Glutamatergic neuron (in vitro differentiated cells): Measurements from ENCODE around the gene SON. TPM values are rescaled to one million over a fixed set of nuclear protein-coding genes. Genes with fewer than 3 reads are reported as not detected.

Experiments used
- DNase-seq: peaks from one replicate; pipeline ENCODE4 v3.0.0; 2022
- H3K27ac Mint-ChIP-seq: one replicate; pipeline ENCODE4 v1.8.0; 2020; ENCODE audit warnings: mild to moderate bottlenecking, mixed read lengths, inconsistent platforms; ENCODE audit not compliant: unreplicated experiment
- H3K27me3 Mint-ChIP-seq: one replicate; pipeline ENCODE4 v1.8.0; 2020; ENCODE audit warnings: mild to moderate bottlenecking, moderate library complexity, mixed read lengths, inconsistent platforms; ENCODE audit not compliant: unreplicated experiment
- H3K36me3 Mint-ChIP-seq: one replicate; pipeline ENCODE4 v1.8.0; 2020; ENCODE audit warnings: mild to moderate bottlenecking, mixed read lengths, inconsistent platforms; ENCODE audit not compliant: unreplicated experiment
- H3K4me1 Mint-ChIP-seq: one replicate; pipeline ENCODE4 v1.8.0; 2020; ENCODE audit warnings: mild to moderate bottlenecking, low read depth, mixed read lengths, inconsistent platforms; ENCODE audit not compliant: unreplicated experiment
- H3K4me3 Mint-ChIP-seq: one replicate; pipeline ENCODE4 v1.8.0; 2020; ENCODE audit warnings: mild to moderate bottlenecking, mixed read lengths, inconsistent platforms; ENCODE audit not compliant: unreplicated experiment
- H3K9me3 Mint-ChIP-seq: one replicate; pipeline ENCODE4 v1.8.0; 2020; ENCODE audit warnings: mild to moderate bottlenecking, moderate library complexity, mixed read lengths, inconsistent platforms; ENCODE audit not compliant: unreplicated experiment
- total RNA-seq: library from RNA; stranded (reverse); fragmentation: NEBNext Ultra II Directional; extraction: Animal tissue kit (Norgen Biotek cat#: 25700); gene quantifications from one replicate; pipeline ENCODE4 v1.2.1, GENCODE V29; 2021; ENCODE audit not compliant: unreplicated experiment
- TF ChIP-seq, protein P1 (sequence below): fragments of 200-600 bp; sonication (generic); IDR thresholded peaks from one replicate; pipeline ENCODE4 v1.5.0; 2021; ENCODE audit not compliant: partially characterized antibody, unreplicated experiment

Gene SON
- total RNA-seq, 1 donor from 2014 or later: 289 TPM

DNA sequence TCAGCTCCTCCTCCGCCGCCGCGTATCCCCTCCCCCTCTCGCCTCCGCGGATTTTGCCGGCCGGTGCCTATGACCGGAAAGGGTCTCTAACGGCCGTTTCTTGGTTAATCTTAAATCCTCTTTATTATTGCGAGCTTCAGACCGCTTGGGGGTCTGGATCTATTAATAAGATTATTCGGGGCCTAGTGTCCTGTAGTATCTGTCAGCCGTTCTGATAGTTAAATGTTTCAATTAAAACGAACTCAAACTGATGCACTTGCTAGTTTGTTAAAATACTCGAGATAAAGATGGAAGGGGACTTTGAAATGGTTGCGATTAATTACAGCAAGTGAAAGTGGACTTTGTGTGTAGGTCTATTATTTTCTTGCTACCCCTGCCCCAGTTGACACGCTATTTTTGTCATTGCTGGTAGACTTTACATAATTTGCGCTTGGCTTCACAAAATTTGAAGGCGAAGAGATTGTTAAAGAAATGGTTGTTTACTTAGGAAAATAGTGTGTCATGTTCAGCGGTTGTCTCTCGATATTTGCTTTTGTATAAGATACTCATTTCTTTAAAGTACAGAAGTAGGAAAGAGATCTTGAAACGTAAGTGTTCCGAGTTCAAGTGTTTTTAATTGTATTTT is 779 bp downstream of the SON start:
- peaks cover 15% of the 10 kb centered on the region for H3K9me3 Mint-ChIP-seq
- TF ChIP-seq, protein P1, sequence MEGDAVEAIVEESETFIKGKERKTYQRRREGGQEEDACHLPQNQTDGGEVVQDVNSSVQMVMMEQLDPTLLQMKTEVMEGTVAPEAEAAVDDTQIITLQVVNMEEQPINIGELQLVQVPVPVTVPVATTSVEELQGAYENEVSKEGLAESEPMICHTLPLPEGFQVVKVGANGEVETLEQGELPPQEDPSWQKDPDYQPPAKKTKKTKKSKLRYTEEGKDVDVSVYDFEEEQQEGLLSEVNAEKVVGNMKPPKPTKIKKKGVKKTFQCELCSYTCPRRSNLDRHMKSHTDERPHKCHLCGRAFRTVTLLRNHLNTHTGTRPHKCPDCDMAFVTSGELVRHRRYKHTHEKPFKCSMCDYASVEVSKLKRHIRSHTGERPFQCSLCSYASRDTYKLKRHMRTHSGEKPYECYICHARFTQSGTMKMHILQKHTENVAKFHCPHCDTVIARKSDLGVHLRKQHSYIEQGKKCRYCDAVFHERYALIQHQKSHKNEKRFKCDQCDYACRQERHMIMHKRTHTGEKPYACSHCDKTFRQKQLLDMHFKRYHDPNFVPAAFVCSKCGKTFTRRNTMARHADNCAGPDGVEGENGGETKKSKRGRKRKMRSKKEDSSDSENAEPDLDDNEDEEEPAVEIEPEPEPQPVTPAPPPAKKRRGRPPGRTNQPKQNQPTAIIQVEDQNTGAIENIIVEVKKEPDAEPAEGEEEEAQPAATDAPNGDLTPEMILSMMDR: no peak
- H3K36me3 Mint-ChIP-seq: no peaks in the 10 kb centered on the region
- peaks cover 11% of the 10 kb centered on the region for H3K4me1 Mint-ChIP-seq
- peak overlapping the region; percentile 100 for H3K4me3 Mint-ChIP-seq
- peaks cover 13% of the 10 kb centered on the region for H3K27me3 Mint-ChIP-seq
- peak; percentile 86 for DNase-seq
- peak overlapping the region; percentile 100 for H3K27ac Mint-ChIP-seq

DNA sequence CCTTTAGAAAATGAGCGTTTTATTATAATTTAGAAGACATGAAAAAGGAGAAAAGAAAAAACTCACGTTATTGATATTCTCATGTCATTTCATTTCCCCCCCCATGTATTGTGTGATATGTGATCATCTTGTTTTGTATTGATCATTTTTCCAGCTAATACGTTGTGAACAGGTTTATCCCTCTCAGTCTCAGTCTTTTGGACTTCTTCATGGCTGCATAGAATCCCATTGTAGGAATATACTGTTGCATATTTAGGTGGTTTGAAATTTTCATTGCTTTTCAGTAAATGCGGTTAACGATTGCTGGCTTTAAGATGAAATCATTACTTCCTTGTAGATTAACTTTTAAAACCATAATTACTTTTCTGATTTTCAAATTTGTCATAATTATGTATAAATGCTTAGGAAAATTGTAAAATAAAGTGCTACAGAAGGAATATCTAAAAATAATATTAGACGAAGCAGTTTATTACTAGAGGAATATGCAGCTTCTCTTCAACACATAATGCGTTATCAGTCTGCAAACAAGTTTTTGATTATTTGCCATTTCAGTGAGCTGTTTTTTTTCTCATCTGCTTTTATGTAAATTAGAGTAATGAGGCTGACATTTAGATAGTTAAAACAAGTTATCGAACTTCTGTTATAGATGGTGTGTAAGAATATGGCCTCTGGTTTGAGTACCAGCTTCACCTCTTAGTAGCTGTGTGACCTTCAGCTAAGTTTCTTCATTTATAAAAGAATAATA is 1.8 kb downstream of the SON start:
- Mint-ChIP-seq H3K4me1 (peaks cover 11% of the 10 kb centered on the region), H3K36me3 (no peaks in the 10 kb centered on the region), H3K4me3 (peak overlapping the region; percentile 100), H3K9me3 (peaks cover 15% of the 10 kb centered on the region), H3K27ac (peak overlapping the region; percentile 87), H3K27me3 (peaks cover 13% of the 10 kb centered on the region)
- no peak for DNase-seq
- TF ChIP-seq, protein P1: no peak

DNA sequence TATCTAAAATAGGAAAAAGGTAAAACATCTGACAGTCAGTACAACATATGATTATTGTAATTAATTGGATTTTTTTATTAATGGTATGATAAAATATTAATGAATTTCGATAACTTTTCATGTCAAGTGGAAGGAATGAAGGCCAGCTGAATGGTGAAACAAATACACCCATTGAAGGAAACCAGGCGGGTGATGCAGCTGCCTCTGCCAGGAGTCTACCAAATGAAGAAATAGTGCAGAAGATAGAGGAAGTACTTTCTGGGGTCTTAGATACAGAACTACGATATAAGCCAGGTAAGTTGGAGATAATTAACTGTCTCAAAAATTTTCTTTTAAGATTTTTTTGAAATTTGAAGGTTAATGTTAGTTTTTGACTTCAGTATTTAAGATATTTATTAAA is 3.2 kb downstream of the SON start:
- TF ChIP-seq, protein P1: no peak
- Mint-ChIP-seq H3K4me3 (no peak overlapping the region), H3K36me3 (no peaks in the 10 kb centered on the region), H3K27me3 (peaks cover 17% of the 10 kb centered on the region), H3K4me1 (peaks cover 4% of the 10 kb centered on the region), H3K27ac (no peak overlapping the region), H3K9me3 (peaks cover 15% of the 10 kb centered on the region)
- no peak for DNase-seq

DNA sequence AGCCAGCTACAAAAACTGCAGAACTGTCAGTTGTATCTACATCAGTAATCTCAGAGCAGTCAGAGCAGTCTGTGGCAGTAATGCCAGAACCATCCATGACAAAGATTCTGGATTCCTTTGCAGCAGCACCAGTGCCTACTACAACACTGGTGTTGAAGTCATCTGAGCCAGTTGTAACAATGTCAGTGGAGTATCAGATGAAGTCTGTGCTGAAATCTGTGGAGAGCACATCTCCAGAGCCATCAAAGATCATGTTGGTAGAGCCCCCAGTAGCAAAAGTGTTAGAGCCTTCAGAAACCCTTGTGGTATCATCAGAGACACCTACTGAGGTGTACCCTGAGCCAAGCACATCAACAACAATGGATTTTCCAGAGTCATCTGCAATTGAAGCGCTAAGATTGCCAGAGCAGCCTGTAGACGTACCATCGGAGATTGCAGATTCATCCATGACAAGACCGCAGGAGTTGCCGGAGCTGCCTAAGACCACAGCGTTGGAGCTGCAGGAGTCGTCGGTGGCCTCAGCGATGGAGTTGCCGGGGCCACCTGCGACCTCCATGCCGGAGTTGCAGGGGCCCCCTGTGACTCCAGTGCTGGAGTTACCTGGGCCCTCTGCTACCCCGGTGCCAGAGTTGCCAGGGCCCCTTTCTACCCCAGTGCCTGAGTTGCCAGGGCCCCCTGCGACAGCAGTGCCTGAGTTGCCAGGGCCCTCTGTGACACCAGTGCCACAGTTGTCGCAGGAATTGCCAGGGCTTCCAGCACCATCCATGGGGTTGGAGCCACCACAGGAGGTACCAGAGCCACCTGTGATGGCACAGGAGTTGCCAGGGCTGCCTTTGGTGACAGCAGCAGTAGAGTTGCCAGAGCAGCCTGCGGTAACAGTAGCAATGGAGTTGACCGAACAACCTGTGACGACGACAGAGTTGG is 7.3 kb downstream of the SON start:
- Mint-ChIP-seq H3K36me3 (peaks cover 13% of the 10 kb centered on the region), H3K4me1 (peaks cover 4% of the 10 kb centered on the region), H3K27ac (peak overlapping the region; percentile 4), H3K27me3 (peaks cover 6% of the 10 kb centered on the region), H3K4me3 (no peak overlapping the region), H3K9me3 (no peaks in the 10 kb centered on the region)
- no peak for DNase-seq
- TF ChIP-seq, protein P1: no peak
